H1 (cell line): ENCODE measurements around the gene KCNQ1OT1. TPM values are rescaled to one million over a fixed set of nuclear protein-coding genes. Genes with fewer than 3 reads are reported as not detected.

Experiments used
- CTCF ChIA-PET: fragments of 300-600 bp; sonication (Branson Sonifier 250); formaldehyde crosslinking; loops from one replicate; lab custom pipeline; 2021; ENCODE audit not compliant: partially characterized antibody; lab: Charles Lee
- POLR2A ChIA-PET: fragments of 300-600 bp; sonication (Branson Sonifier 250); formaldehyde crosslinking; loops from one replicate; lab custom pipeline; 2021; ENCODE audit warnings: inconsistent platforms; ENCODE audit not compliant: partially characterized antibody; lab: Charles Lee
- DNase-seq, 2 experiments: peaks; one replicate each; pipeline versions ENCODE4 v3.0.0 to v3.0.0-alpha.2; 2010 to 2022; ENCODE audit warnings: low spot score in 2 of 2, low read depth in 1 of 2, mixed read lengths in 1 of 2
- FAIRE-seq: peaks from 2 replicates; lab custom pipeline; 2011; peaks lifted over from hg19 to GRCh38; lab: Jason Lieb, UNC
- H2AFZ ChIP-seq: 2 replicates; pipeline ENCODE4 v1.8.1; 2012; ENCODE audit warnings: low read length, inconsistent platforms
- H2AK5ac ChIP-seq: 2 replicates; pipeline ENCODE4 v1.6.1; 2013; ENCODE audit warnings: low read depth, low read length
- H2BK120ac ChIP-seq: replicated peaks from 2 replicates; pipeline ENCODE3; 2013; ENCODE audit warnings: low read depth, low read length, inconsistent platforms
- H2BK12ac ChIP-seq: 2 replicates; pipeline ENCODE4 v1.6.1; 2013; ENCODE audit warnings: low read depth, low read length
- H2BK15ac ChIP-seq: 2 replicates; pipeline ENCODE4 v1.6.1; 2013; ENCODE audit warnings: low read length
- H2BK20ac ChIP-seq: 2 replicates; pipeline ENCODE4 v1.6.1; 2013; ENCODE audit warnings: low read length
- H2BK5ac ChIP-seq: 2 replicates; pipeline ENCODE4 v1.6.1; 2013; ENCODE audit warnings: low read depth, low read length
- H3K14ac ChIP-seq: 2 replicates; pipeline ENCODE4 v1.6.1; 2013; ENCODE audit warnings: inconsistent platforms; ENCODE audit not compliant: insufficient read length
- H3K18ac ChIP-seq: 2 replicates; pipeline ENCODE4 v1.6.1; 2013; ENCODE audit warnings: low read length; ENCODE audit errors: extremely low read depth
- H3K23ac ChIP-seq: 2 replicates; pipeline ENCODE4 v1.6.1; 2013; ENCODE audit warnings: inconsistent platforms; ENCODE audit not compliant: insufficient read length
- H3K23me2 ChIP-seq: 2 replicates; pipeline ENCODE4 v1.6.1; 2013; ENCODE audit warnings: low read depth, low read length
- H3K27ac ChIP-seq: 2 replicates; pipeline ENCODE4 v1.6.1; 2011; ENCODE audit warnings: low read depth, low read length, inconsistent platforms
- H3K27me3 ChIP-seq, 4 experiments: replicated peaks in 1 of 4; 1 replicate in 1 of 4; 2 replicates in 3 of 4; pipeline versions ENCODE4 v1.6.1 to v1.8.1; 2011 to 2013; ENCODE audit warnings: low read length in 3 of 4, mild to moderate bottlenecking in 3 of 4, inconsistent platforms in 2 of 4, mixed read lengths in 2 of 4, moderate library complexity in 1 of 4; ENCODE audit not compliant: control insufficient read depth in 3 of 4, insufficient read depth in 3 of 4; ENCODE audit errors: extremely low read depth in 1 of 4
- H3K36me3 ChIP-seq, 4 experiments: 2 replicates each; pipeline versions ENCODE4 v1.6.1 to v1.8.1; 2011 to 2013; ENCODE audit warnings: mild to moderate bottlenecking in 4 of 4, low read length in 3 of 4, moderate library complexity in 2 of 4, control low read depth in 1 of 4, inconsistent platforms in 1 of 4; ENCODE audit not compliant: insufficient read depth in 4 of 4, control insufficient read depth in 2 of 4
- H3K4ac ChIP-seq: replicated peaks from 2 replicates; pipeline ENCODE3; 2013; ENCODE audit warnings: low read length, low read depth, mixed read lengths, inconsistent platforms; ENCODE audit not compliant: insufficient read length
- H3K4me1 ChIP-seq, 4 experiments: replicated peaks in 1 of 4; 1 replicate in 1 of 4; 2 replicates in 3 of 4; pipeline versions ENCODE4 v1.6.1 to v1.8.1; 2011 to 2013; ENCODE audit warnings: low read length in 3 of 4, inconsistent platforms in 2 of 4, mixed read lengths in 1 of 4; ENCODE audit not compliant: insufficient read depth in 4 of 4, control insufficient read depth in 3 of 4
- H3K4me2 ChIP-seq, 2 experiments: 2 replicates each; pipeline versions ENCODE4 v1.6.1 to v1.8.1; 2011 to 2013; ENCODE audit warnings: low read depth in 2 of 2, low read length in 2 of 2, control low read depth in 1 of 2, inconsistent platforms in 1 of 2, mild to moderate bottlenecking in 1 of 2; ENCODE audit not compliant: insufficient read depth in 1 of 2
- H3K4me3 ChIP-seq, 4 experiments: fragments of 200-600, 300-600 bp in 1 of 4; sonication (generic), shearing (Covaris generic), sonication (Bioruptor Twin) in 1 of 4; 2 replicates each; pipeline versions ENCODE4 v1.5.1 to v1.8.1; 2011 to 2016; ENCODE audit warnings: low read length in 4 of 4, low read depth in 3 of 4, control low read depth in 2 of 4, inconsistent platforms in 2 of 4, mild to moderate bottlenecking in 2 of 4, mixed read lengths in 1 of 4, moderate library complexity in 1 of 4; ENCODE audit not compliant: insufficient read depth in 2 of 4; ENCODE audit errors: extremely low read depth in 1 of 4
- H3K56ac ChIP-seq: replicated peaks from 2 replicates; pipeline ENCODE3; 2013; ENCODE audit warnings: low read depth, mild to moderate bottlenecking, mixed read lengths, low read length, inconsistent platforms; ENCODE audit not compliant: insufficient read length
- H3K79me1 ChIP-seq: 2 replicates; pipeline ENCODE4 v1.6.1; 2013; ENCODE audit warnings: low read depth, low read length, control low read depth
- H3K79me2 ChIP-seq, 2 experiments: 2 replicates each; pipeline versions ENCODE4 v1.6.1 to v1.8.1; 2012 to 2013; ENCODE audit warnings: low read length in 2 of 2, mild to moderate bottlenecking in 2 of 2, inconsistent platforms in 1 of 2; ENCODE audit not compliant: insufficient read depth in 2 of 2, control insufficient read depth in 1 of 2
- H3K9ac ChIP-seq, 4 experiments: replicated peaks in 1 of 4; 1 replicate in 1 of 4; 2 replicates in 3 of 4; pipeline versions ENCODE4 v1.6.1 to v1.8.1; 2011 to 2013; ENCODE audit warnings: low read depth in 3 of 4, low read length in 3 of 4, control low read depth in 2 of 4, mild to moderate bottlenecking in 2 of 4, moderate library complexity in 2 of 4, inconsistent platforms in 1 of 4; ENCODE audit errors: extremely low read depth in 1 of 4
- H3K9me3 ChIP-seq, 2 experiments: 2 replicates each; pipeline versions ENCODE4 v1.6.1 to v1.8.1; 2012 to 2013; ENCODE audit warnings: mild to moderate bottlenecking in 2 of 2, moderate library complexity in 2 of 2, control low read depth in 1 of 2, inconsistent platforms in 1 of 2, low read depth in 1 of 2, low read length in 1 of 2, mixed read lengths in 1 of 2; ENCODE audit not compliant: insufficient read depth in 2 of 2
- H4K20me1 ChIP-seq, 2 experiments: replicated peaks in 1 of 2; 2 replicates each; pipeline versions ENCODE3 to v1.8.1; 2011 to 2013; ENCODE audit warnings: inconsistent platforms in 2 of 2, low read length in 2 of 2, mild to moderate bottlenecking in 1 of 2; ENCODE audit not compliant: insufficient read depth in 2 of 2, control insufficient read depth in 1 of 2
- H4K5ac ChIP-seq: 2 replicates; pipeline ENCODE4 v1.6.1; 2013; ENCODE audit warnings: low read length, low read depth, mixed read lengths, inconsistent platforms; ENCODE audit not compliant: insufficient read length
- H4K8ac ChIP-seq: 2 replicates; pipeline ENCODE4 v1.8.0; 2013; ENCODE audit warnings: mild to moderate bottlenecking, moderate library complexity, low read length, inconsistent platforms; ENCODE audit not compliant: insufficient read depth; ENCODE audit errors: extremely low read depth
- H4K91ac ChIP-seq: replicated peaks from 2 replicates; pipeline ENCODE3; 2013; ENCODE audit warnings: low read length, mixed read lengths, inconsistent platforms; ENCODE audit not compliant: insufficient read length
- BACH1 ChIP-seq: IDR thresholded peaks from 2 replicates; pipeline ENCODE4 v1.6.1; 2012; ENCODE audit warnings: low read length, improper control_type of control experiment
- JUND ChIP-seq: IDR thresholded peaks from 2 replicates; pipeline ENCODE4 v1.6.1; 2011; ENCODE audit warnings: mild to moderate bottlenecking, improper control_type of control experiment, low read length
- MAX ChIP-seq: IDR thresholded peaks from 2 replicates; pipeline ENCODE4 v1.6.1; 2012; ENCODE audit warnings: inconsistent platforms
- TAF1 ChIP-seq: IDR thresholded peaks from 2 replicates; pipeline ENCODE4 v1.6.1; 2011; ENCODE audit warnings: mild to moderate bottlenecking, low read depth, low read length
- YY1 ChIP-seq: IDR thresholded peaks from 2 replicates; pipeline ENCODE4 v1.6.1; 2011; ENCODE audit warnings: low read depth, mild to moderate bottlenecking, low read length
- WGBS, 2 experiments: shearing (Covaris generic) in 1 of 2; methylation state at CpG; one replicate each; pipeline versions ENCODE4 v1.1.6 to v1.1.7; 2013 to 2015; ENCODE audit warnings: low lambda C conversion rate in 2 of 2, mixed read lengths in 2 of 2, inconsistent platforms in 1 of 2, low coverage in 1 of 2, missing lambda C conversion rate in 1 of 2; ENCODE audit not compliant: insufficient replicate concordance in 2 of 2, insufficient coverage in 1 of 2, insufficient read length in 1 of 2; ENCODE audit errors: extremely low coverage in 1 of 2, missing lambda C conversion rate in 1 of 2; 5-methylcytosine and 5-hydroxymethylcytosine counted together
- polyA plus RNA-seq, 7 experiments: library from polyadenylated mRNA; depleted of rRNA in 3 of 7; stranded (reverse) in 5 of 7; unstranded in 2 of 7; fragments of >200 nt in 5 of 7; fragments of 200-250 nt in 2 of 7; gene quantifications; 1 replicate in 5 of 7; 2 replicates in 1 of 7; 4 replicates in 1 of 7; pipeline versions ENCODE4 v1.2.1 to v1.2.3, GENCODE V29; 2011 to 2013; ENCODE audit warnings: missing spikeins in 2 of 7, mixed read lengths in 2 of 7
- total RNA-seq: library from RNA; stranded (reverse); fragmentation: NEBNext Ultra II Directional; extraction: Animal tissue kit (Norgen Biotek cat#: 25700); gene quantifications from 2 replicates; pipeline ENCODE4 v1.2.1, GENCODE V29; 2021

KCNQ1OT1 gene
- total and polyA plus RNA-seq, 2 of the 8 experiments (the other 6 are each of a cell fraction or from before 2014, with no cell fraction given), result 0.21 to 1.2 TPM

GRCh38 chr11:2747248-2748027 is 47.6 kb upstream of the KCNQ1OT1 start:
- Histone ChIP-seq H3K23ac (no peak overlapping the region), H3K18ac (no peak overlapping the region; the same call in 1 of the 2 replicates), H4K20me1 (no peaks in the 10 kb centered on the region), H3K9me3 (no peaks in the 10 kb centered on the region; a peak in 1 of 4 replicates), H3K9ac (no peak overlapping the region), H3K36me3 (no peaks in the 10 kb centered on the region), H2BK20ac (no peak overlapping the region), H3K27me3 (peaks cover 0 to 35% (median 22%) of the 10 kb centered on the region in 4 experiments; a peak in 6 of 7 replicates), H2BK120ac (no peak overlapping the region), H3K4me1 (no peaks in the 10 kb centered on the region), H3K23me2 (no peaks in the 10 kb centered on the region; the same call in 1 of the 2 replicates), H2AK5ac (no peak overlapping the region), H2BK12ac (no peak overlapping the region), H3K4me2 (no peak overlapping the region), H4K91ac (no peak overlapping the region), H2BK5ac (no peak overlapping the region), H3K79me2 (no peaks in the 10 kb centered on the region), H3K56ac (no peak overlapping the region), H4K5ac (no peak overlapping the region), H4K8ac (no peak overlapping the region), H2BK15ac (no peak overlapping the region), H3K4me3 (no peak overlapping the region), H3K79me1 (no peaks in the 10 kb centered on the region), H3K27ac (no peak overlapping the region), H3K14ac (no peak overlapping the region), H3K4ac (no peak overlapping the region), H2AFZ (no peak overlapping the region)
- ChIA-PET POLR2A (interaction anchor here (0.9 to 1.3 kb wide), 2 partner anchors 12 to 214 kb away, joined by 3 read pairs; no protein-coding TSS in a partner anchor), CTCF (no interaction called here)
- TF ChIP-seq JUND (no peak), BACH1 (no peak), YY1 (no peak), TAF1 (no peak), MAX (no peak)
- no peak for DNase-seq
- FAIRE-seq, result no peak
- 89% methylated on average over 12 of the region's 16 CpGs; no CpG with 5 or more reads in 1 of the 2 experiments for WGBS, 2 experiments
